OCI-LY7 (cell line): ENCODE data around the gene LBX2.

ENCODE experiments used
- EZH2phosphoT487 ChIP-seq: fragments of 200-600 bp; sonication (generic); IDR thresholded peaks from 2 replicates; pipeline ENCODE4 v1.6.1; 2018; ENCODE audit warnings: low read depth, borderline replicate concordance, mild to moderate bottlenecking, mixed run types, antibody characterized with exemption, low read length, moderate library complexity, mixed read lengths
- TF ChIP-seq, protein P1 (sequence below): fragments of 200-600 bp; sonication (generic); conservative IDR thresholded peaks from 2 replicates; pipeline ENCODE4 v1.5.1; 2014; ENCODE audit warnings: mild to moderate bottlenecking, antibody characterized with exemption, low read length, moderate library complexity, mixed read lengths

DNA sequence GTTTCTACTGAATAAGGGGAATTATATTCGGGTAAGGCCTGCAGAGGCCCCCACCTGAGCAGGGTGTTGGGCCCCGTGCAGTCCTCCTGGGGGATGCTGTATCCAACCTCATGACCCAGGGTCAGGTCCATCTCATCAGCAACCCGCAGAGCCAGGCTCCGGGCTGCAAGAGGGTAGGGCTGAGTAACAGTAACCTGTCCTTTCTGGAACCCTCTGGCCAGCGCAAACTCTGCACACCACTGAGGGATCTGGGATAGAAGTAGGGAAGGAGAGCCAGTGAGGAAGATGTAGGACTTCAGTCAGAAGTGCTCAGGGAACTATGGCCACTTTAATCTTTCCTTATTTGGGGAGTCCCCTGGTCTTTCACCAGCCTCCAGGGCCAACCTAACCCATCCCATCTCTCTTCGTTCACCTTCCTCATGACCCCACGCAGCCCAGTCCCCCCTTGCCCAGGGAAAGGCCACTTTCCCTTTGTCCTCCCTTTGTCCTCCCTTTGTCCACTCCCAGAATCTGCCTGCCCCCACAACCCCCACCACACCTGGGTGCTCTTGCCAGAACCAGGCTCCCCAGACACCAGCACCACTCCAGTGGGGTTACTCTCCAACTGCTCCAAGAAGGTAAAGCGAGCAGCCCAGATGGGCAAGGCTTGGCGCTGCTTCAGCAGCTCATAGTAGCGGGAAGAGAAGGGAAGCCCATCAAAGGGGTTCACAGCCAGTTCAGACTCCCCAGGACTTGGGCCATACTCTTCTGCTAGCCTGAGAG, 25.7 kb upstream of the LBX2 start:
- TF ChIP-seq, protein P1, sequence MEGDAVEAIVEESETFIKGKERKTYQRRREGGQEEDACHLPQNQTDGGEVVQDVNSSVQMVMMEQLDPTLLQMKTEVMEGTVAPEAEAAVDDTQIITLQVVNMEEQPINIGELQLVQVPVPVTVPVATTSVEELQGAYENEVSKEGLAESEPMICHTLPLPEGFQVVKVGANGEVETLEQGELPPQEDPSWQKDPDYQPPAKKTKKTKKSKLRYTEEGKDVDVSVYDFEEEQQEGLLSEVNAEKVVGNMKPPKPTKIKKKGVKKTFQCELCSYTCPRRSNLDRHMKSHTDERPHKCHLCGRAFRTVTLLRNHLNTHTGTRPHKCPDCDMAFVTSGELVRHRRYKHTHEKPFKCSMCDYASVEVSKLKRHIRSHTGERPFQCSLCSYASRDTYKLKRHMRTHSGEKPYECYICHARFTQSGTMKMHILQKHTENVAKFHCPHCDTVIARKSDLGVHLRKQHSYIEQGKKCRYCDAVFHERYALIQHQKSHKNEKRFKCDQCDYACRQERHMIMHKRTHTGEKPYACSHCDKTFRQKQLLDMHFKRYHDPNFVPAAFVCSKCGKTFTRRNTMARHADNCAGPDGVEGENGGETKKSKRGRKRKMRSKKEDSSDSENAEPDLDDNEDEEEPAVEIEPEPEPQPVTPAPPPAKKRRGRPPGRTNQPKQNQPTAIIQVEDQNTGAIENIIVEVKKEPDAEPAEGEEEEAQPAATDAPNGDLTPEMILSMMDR = no peak
- TF ChIP-seq EZH2phosphoT487 = no peak
